Mesodermal cell (in vitro differentiated cells): Measurements from ENCODE around the gene IFT172.
"Not testable (repeated sequence)": the region's sequence is repeated elsewhere in the genome, so short reads cannot be mapped to it uniquely, and the experiment has no call there.

Experiments used
- H3K27ac ChIP-seq: 2 replicates; pipeline ENCODE4 v1.7.0; 2013; ENCODE audit warnings: mild to moderate bottlenecking, low read depth, low read length, moderate library complexity; ENCODE audit not compliant: severe bottlenecking
- H3K36me3 ChIP-seq: 2 replicates; pipeline ENCODE4 v1.7.1; 2013; ENCODE audit warnings: mild to moderate bottlenecking, low read length, moderate library complexity; ENCODE audit not compliant: control insufficient read depth, insufficient read depth
- H3K4me1 ChIP-seq: one replicate; pipeline ENCODE4 v1.7.1; 2013; ENCODE audit warnings: mild to moderate bottlenecking, low read length; ENCODE audit not compliant: insufficient read depth, control insufficient read depth, poor library complexity, severe bottlenecking
- H3K4me3 ChIP-seq: 2 replicates; pipeline ENCODE4 v1.7.0; 2013; ENCODE audit warnings: low read length, control low read depth, mild to moderate bottlenecking; ENCODE audit not compliant: insufficient read depth, poor library complexity, severe bottlenecking; ENCODE audit errors: extremely low read depth
- H3K9me3 ChIP-seq: 2 replicates; pipeline ENCODE4 v1.7.1; 2013; ENCODE audit warnings: mild to moderate bottlenecking, low read length, moderate library complexity; ENCODE audit not compliant: control insufficient read depth
- WGBS, 2 experiments: methylation state at CpG; one replicate each; pipeline ENCODE4 v1.1.5; 2013; ENCODE audit warnings: missing lambda C conversion rate in 2 of 2; ENCODE audit not compliant: insufficient coverage in 2 of 2; 5-methylcytosine and 5-hydroxymethylcytosine counted together

The IFT172 gene

GRCh38 chr2:27427863-27428212 lies 61.7 kb downstream of the IFT172 start:
- peak overlapping the region; percentile 93 for H3K27ac ChIP-seq
- 54 to 58% methylated on average over 3 of the region's 7 CpGs for WGBS, 2 experiments
- no peaks in the 10 kb centered on the region for H3K9me3 ChIP-seq
- H3K4me3 ChIP-seq = peak overlapping the region; percentile 84
- peaks cover 19% of the 10 kb centered on the region for H3K4me1 ChIP-seq
- H3K36me3 ChIP-seq = peaks cover 20% of the 10 kb centered on the region

GRCh38 chr2:27425039-27425438 lies 64.5 kb downstream of the IFT172 start:
- H3K4me3 ChIP-seq, H3K27ac ChIP-seq, H3K4me1 ChIP-seq, H3K9me3 ChIP-seq, H3K36me3 ChIP-seq: not testable (repeated sequence)
- WGBS, 2 experiments = 92 to 98% methylated on average over 8 of the region's 10 CpGs

GRCh38 chr2:27422958-27423357 lies 66.6 kb downstream of the IFT172 start:
- H3K36me3 ChIP-seq = no peaks in the 10 kb centered on the region
- peaks cover 3% of the 10 kb centered on the region for H3K4me1 ChIP-seq
- no peak overlapping the region for H3K27ac ChIP-seq
- H3K4me3 ChIP-seq = no peak overlapping the region
- 100% methylated on average over 2 of the region's 3 CpGs for WGBS, 2 experiments
- no peaks in the 10 kb centered on the region for H3K9me3 ChIP-seq

GRCh38 chr2:27421660-27422250 lies 67.8 kb downstream of the IFT172 start:
- H3K27ac ChIP-seq = no peak overlapping the region
- H3K9me3 ChIP-seq = no peaks in the 10 kb centered on the region
- H3K4me1 ChIP-seq = no peaks in the 10 kb centered on the region
- 100% methylated on average over 2 of the region's 4 CpGs; no CpG with 5 or more reads in 1 of the 2 experiments for WGBS, 2 experiments
- no peak overlapping the region for H3K4me3 ChIP-seq
- no peaks in the 10 kb centered on the region for H3K36me3 ChIP-seq

GRCh38 chr2:27420996-27421395 lies 68.5 kb downstream of the IFT172 start:
- Histone ChIP-seq H3K4me3 (no peak overlapping the region), H3K27ac (no peak overlapping the region), H3K9me3 (no peaks in the 10 kb centered on the region), H3K36me3 (no peaks in the 10 kb centered on the region), H3K4me1 (no peaks in the 10 kb centered on the region)

GRCh38 chr2:27416151-27416550 lies 73.4 kb downstream of the IFT172 start:
- H3K27ac ChIP-seq = no peak overlapping the region
- H3K36me3 ChIP-seq = no peaks in the 10 kb centered on the region
- no peaks in the 10 kb centered on the region for H3K4me1 ChIP-seq
- no peaks in the 10 kb centered on the region for H3K9me3 ChIP-seq
- no peak overlapping the region for H3K4me3 ChIP-seq
- 87 to 91% methylated on average over 5 to 6 of the region's 6 CpGs for WGBS, 2 experiments

GRCh38 chr2:27412419-27413152 lies 77.0 kb downstream of the IFT172 start:
- Histone ChIP-seq H3K4me1 (peaks cover 2% of the 10 kb centered on the region), H3K9me3 (no peaks in the 10 kb centered on the region), H3K4me3 (no peak overlapping the region), H3K36me3 (peaks cover 2% of the 10 kb centered on the region), H3K27ac (no peak overlapping the region)
- WGBS, 2 experiments = 77 to 94% methylated on average over 5 to 6 of the region's 9 CpGs

- H3K27ac ChIP-seq = peak within 1 kb of the TSS; percentile 77
- 5% methylated on average over 49 to 78 of the region's 82 CpGs for whole genome bisulfite sequencing, 2 experiments
- peaks cover 15% of the 10 kb centered on the region for H3K36me3 ChIP-seq
- no peaks in the 10 kb centered on the region for H3K9me3 ChIP-seq
- H3K4me1 ChIP-seq = peaks cover 2% of the 10 kb centered on the region
- peak within 1 kb of the TSS; percentile 87 for H3K4me3 ChIP-seq
Measured at GRCh38 chr2:27409321-27410073, 80.0 kb downstream of the IFT172 start, which contains the start of gene PPM1G. TSS of gene PPM1G (minus strand) at chr2:27409591. CDS start at chr2:27409422, 169 bp downstream.

- Histone ChIP-seq H3K4me3 (peak overlapping the region; percentile 87), H3K27ac (peak overlapping the region; percentile 77), H3K36me3 (peaks cover 20% of the 10 kb centered on the region), H3K4me1 (peaks cover 2% of the 10 kb centered on the region), H3K9me3 (no peaks in the 10 kb centered on the region)
- 0 to 1% methylated on average over 24 of the region's 33 CpGs for WGBS, 2 experiments
Measured at GRCh38 chr2:27408601-27409320, 80.8 kb downstream of the IFT172 start.

GRCh38 chr2:27407798-27408491 lies 81.6 kb downstream of the IFT172 start:
- WGBS, 2 experiments = 9 to 21% methylated on average over 6 to 7 of the region's 16 CpGs
- Histone ChIP-seq H3K9me3 (no peaks in the 10 kb centered on the region), H3K4me1 (peaks cover 2% of the 10 kb centered on the region), H3K4me3 (peak overlapping the region; percentile 87), H3K27ac (no peak overlapping the region), H3K36me3 (peaks cover 28% of the 10 kb centered on the region)
